Mammary epithelial cell (primary cell): ENCODE results near the gene POLR3K.

ENCODE experiments used
- EZH2 ChIP-seq: IDR thresholded peaks from 2 replicates; pipeline ENCODE4 v1.6.1; 2012; ENCODE audit warnings: low read length, inconsistent platforms, borderline replicate concordance
- TF ChIP-seq, protein P1 (sequence below), 2 donors: IDR thresholded peaks in 1 of 2; conservative IDR thresholded peaks in 1 of 2; 2 replicates each; pipeline ENCODE4 v1.5.1; 2011 to 2012; ENCODE audit warnings: inconsistent platforms in 2 of 2, low read length in 2 of 2, mild to moderate bottlenecking in 2 of 2, control low read depth in 1 of 2, low read depth in 1 of 2; ENCODE audit not compliant: insufficient read depth in 1 of 2; ENCODE audit errors: extremely low read depth in 1 of 2

- TF ChIP-seq, protein P1, sequence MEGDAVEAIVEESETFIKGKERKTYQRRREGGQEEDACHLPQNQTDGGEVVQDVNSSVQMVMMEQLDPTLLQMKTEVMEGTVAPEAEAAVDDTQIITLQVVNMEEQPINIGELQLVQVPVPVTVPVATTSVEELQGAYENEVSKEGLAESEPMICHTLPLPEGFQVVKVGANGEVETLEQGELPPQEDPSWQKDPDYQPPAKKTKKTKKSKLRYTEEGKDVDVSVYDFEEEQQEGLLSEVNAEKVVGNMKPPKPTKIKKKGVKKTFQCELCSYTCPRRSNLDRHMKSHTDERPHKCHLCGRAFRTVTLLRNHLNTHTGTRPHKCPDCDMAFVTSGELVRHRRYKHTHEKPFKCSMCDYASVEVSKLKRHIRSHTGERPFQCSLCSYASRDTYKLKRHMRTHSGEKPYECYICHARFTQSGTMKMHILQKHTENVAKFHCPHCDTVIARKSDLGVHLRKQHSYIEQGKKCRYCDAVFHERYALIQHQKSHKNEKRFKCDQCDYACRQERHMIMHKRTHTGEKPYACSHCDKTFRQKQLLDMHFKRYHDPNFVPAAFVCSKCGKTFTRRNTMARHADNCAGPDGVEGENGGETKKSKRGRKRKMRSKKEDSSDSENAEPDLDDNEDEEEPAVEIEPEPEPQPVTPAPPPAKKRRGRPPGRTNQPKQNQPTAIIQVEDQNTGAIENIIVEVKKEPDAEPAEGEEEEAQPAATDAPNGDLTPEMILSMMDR (conservative IDR thresholded peaks at IDR 0.05 in 1 of 2, IDR thresholded peaks at IDR 0.05 in 1 of 2; ENCODE audit: extremely low read depth in 1 of 2, insufficient read depth in 1 of 2, low read depth in 1 of 2, low read length in 2 of 2): no peak
- no peak for TF ChIP-seq EZH2
Measured at GRCh38 chr16:55571-56136, 2.2 kb upstream of the POLR3K start.
